ENCODE data around the gene SPINT3.

DNA sequence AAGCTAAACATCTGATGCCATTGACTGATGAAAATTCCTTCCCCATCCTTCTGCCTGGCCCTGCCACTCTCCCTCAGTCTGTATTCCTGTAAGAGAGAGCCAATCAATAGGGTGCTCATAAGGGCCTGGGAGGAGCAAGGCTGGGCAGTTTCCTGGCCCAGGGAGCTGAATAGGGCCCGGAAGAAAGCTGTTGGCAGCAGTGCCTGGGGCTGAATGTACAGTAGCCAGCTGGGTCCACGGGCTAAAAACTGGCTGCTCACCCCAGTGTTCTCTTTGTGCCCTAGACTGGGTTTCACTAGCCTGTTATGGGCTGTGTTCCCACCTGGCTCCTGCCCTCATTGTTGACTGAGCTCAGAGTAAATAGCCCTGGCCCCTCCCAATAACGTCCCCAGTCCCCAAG is 47.6 kb downstream of the SPINT3 start:
- TF ChIP-seq, protein P1, sequence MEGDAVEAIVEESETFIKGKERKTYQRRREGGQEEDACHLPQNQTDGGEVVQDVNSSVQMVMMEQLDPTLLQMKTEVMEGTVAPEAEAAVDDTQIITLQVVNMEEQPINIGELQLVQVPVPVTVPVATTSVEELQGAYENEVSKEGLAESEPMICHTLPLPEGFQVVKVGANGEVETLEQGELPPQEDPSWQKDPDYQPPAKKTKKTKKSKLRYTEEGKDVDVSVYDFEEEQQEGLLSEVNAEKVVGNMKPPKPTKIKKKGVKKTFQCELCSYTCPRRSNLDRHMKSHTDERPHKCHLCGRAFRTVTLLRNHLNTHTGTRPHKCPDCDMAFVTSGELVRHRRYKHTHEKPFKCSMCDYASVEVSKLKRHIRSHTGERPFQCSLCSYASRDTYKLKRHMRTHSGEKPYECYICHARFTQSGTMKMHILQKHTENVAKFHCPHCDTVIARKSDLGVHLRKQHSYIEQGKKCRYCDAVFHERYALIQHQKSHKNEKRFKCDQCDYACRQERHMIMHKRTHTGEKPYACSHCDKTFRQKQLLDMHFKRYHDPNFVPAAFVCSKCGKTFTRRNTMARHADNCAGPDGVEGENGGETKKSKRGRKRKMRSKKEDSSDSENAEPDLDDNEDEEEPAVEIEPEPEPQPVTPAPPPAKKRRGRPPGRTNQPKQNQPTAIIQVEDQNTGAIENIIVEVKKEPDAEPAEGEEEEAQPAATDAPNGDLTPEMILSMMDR (IDR thresholded peaks at IDR 0.05) = no peak
- TF ChIP-seq EP300 (IDR thresholded peaks at IDR 0.05) (no peak), POLR2A (IDR thresholded peaks at IDR 0.05) (no peak)
